Neutrophil (primary cell): ENCODE data around the gene KRT7.

Experiments used
- H3K27ac ChIP-seq: fragments of 200-600 bp; sonication (generic); 2 replicates; pipeline ENCODE4 v1.5.1; 2016; ENCODE audit warnings: mild to moderate bottlenecking, moderate library complexity
- H3K27me3 ChIP-seq: fragments of 200-600 bp; sonication (generic); 2 replicates; pipeline ENCODE4 v1.6.0; 2016; ENCODE audit warnings: mild to moderate bottlenecking
- H3K36me3 ChIP-seq: fragments of 200-600 bp; sonication (generic); 2 replicates; pipeline ENCODE4 v1.5.1; 2017
- H3K4me1 ChIP-seq, 2 experiments: fragments of 200-600 bp in 1 of 2; sonication (generic) in 1 of 2; 1 replicate in 1 of 2; 2 replicates in 1 of 2; pipeline versions ENCODE4 v1.5.1 to v1.6.1; 2013 to 2016; ENCODE audit warnings: low read depth in 1 of 2, low read length in 1 of 2, mild to moderate bottlenecking in 1 of 2, moderate library complexity in 1 of 2; ENCODE audit not compliant: control insufficient read depth in 1 of 2, insufficient read depth in 1 of 2
- H3K4me3 ChIP-seq, 2 experiments: fragments of 200-600 bp in 1 of 2; sonication (generic) in 1 of 2; 1 replicate in 1 of 2; 2 replicates in 1 of 2; pipeline ENCODE4 v1.5.1; 2013 to 2016; ENCODE audit warnings: low read depth in 1 of 2, low read length in 1 of 2, mild to moderate bottlenecking in 1 of 2, moderate library complexity in 1 of 2
- H3K9me3 ChIP-seq: fragments of 200-600 bp; sonication (generic); 2 replicates; pipeline ENCODE4 v1.5.1; 2016
- CTCF ChIP-seq: fragments of 200-600 bp; sonication (generic); IDR thresholded peaks from 2 replicates; pipeline ENCODE4 v1.5.1; 2016; ENCODE audit warnings: antibody characterized with exemption

KRT7 gene

GRCh38 chr12:52205612-52206303, 27.3 kb upstream of the KRT7 start:
- Histone ChIP-seq H3K4me1 (peaks cover 29 to 33% of the 10 kb centered on the region in 2 experiments), H3K27me3 (no peaks in the 10 kb centered on the region), H3K27ac (no peak overlapping the region), H3K4me3 (no peak overlapping the region), H3K36me3 (no peaks in the 10 kb centered on the region), H3K9me3 (no peaks in the 10 kb centered on the region)
- no peak for TF ChIP-seq CTCF

- no peak for TF ChIP-seq CTCF
- H3K27ac ChIP-seq = no peak overlapping the region
- peaks cover 26 to 29% of the 10 kb centered on the region in 2 experiments for H3K4me1 ChIP-seq
- H3K36me3 ChIP-seq = no peaks in the 10 kb centered on the region
- no peak overlapping the region for H3K4me3 ChIP-seq
- H3K27me3 ChIP-seq = no peaks in the 10 kb centered on the region
- H3K9me3 ChIP-seq = no peaks in the 10 kb centered on the region
Observed at GRCh38 chr12:52206304-52207040, 26.6 kb upstream of the KRT7 start.

DNA sequence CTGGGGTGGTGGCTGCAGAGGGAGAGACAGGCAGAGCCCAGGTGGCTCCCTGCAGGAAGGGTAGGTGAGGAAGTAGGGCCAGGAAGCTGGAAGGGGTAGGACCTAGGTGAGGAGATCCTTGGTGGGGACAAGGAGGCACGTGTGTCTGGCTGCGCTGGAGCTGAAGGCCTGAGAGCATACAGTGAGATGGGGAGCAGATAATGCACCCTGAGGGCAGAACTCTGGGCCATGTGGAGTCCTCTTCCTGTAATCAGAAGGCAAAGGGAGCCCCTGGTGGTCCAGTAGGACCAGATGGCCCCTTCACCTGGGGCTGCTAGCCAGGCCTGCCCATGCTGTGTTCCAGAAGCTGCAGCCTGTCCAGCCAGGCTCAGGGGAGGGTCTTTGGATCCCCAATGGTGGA, 25.9 kb upstream of the KRT7 start:
- H3K9me3 ChIP-seq = no peaks in the 10 kb centered on the region
- TF ChIP-seq CTCF = no peak
- H3K27ac ChIP-seq = no peak overlapping the region
- H3K4me1 ChIP-seq = peaks cover 21 to 27% of the 10 kb centered on the region in 2 experiments
- no peaks in the 10 kb centered on the region for H3K27me3 ChIP-seq
- H3K4me3 ChIP-seq = no peak overlapping the region
- no peaks in the 10 kb centered on the region for H3K36me3 ChIP-seq

DNA sequence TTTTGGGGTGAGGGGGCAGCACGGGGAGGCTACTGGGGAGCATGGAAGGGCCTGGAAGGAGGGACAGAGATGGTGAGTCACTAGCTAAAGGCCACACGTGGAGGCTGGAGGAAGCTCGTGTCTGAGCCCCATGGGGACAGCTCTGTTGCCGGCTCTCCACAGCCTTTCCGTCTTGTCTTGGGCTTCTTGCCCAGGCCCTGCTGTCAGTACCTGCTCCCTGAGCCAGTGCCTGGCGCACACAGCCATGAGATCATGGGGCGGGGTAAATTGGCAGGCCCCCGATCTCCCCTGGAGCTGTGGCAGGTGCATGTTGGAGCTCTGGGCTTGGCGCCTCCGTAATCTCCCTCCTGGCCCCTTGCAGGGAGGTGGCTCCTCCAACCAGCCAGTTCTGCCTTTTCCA, 25.1 kb upstream of the KRT7 start:
- Histone ChIP-seq H3K36me3 (no peaks in the 10 kb centered on the region), H3K27ac (no peak overlapping the region), H3K27me3 (no peaks in the 10 kb centered on the region), H3K9me3 (no peaks in the 10 kb centered on the region), H3K4me3 (no peak overlapping the region), H3K4me1 (peaks cover 13 to 19% of the 10 kb centered on the region in 2 experiments)
- TF ChIP-seq CTCF = no peak

DNA sequence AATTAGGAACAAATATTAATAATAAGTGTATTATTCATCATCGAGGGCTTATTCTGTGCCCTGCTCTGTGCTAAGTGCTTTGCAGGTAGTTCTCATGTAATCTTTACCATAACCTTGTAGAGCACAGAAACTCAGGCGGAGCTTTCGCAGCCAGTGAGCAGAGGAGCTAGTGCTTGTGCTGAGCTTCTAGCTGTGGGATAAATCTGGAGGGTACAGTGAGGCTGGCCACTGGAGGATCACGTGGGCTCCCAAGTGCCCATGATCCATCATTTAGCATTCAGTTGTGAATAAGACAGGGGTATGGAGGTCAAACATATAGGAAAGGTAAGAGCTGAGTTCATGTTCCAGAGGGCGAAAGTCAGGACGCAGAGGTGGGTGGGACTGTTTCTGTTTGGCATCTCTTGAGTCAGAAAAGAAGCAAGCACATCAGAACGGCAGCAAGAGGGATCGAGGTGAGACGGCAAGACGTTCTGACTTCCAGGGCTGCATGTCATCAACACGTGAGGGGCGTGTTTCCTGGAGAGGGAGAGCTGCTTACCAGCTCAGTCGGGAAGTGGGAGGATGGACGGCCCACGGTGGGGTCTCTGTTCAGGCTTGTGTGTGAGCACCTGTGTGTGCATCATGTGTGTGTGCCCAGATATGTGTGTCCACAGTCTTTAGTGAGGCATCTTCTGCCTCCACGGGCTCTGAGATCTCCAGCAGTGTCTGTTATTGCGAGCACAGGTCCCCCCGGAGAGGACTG, 24.4 kb upstream of the KRT7 start:
- H3K4me1 ChIP-seq = peaks cover 6 to 12% of the 10 kb centered on the region in 2 experiments
- TF ChIP-seq CTCF = no peak
- H3K36me3 ChIP-seq = no peaks in the 10 kb centered on the region
- H3K27me3 ChIP-seq = no peaks in the 10 kb centered on the region
- H3K4me3 ChIP-seq = no peak overlapping the region
- H3K27ac ChIP-seq = no peak overlapping the region
- no peaks in the 10 kb centered on the region for H3K9me3 ChIP-seq
